B cell (primary cell): ENCODE measurements around the gene CCDC187.

Experiments used
- EZH2 ChIP-seq: IDR thresholded peaks from 2 replicates; pipeline ENCODE4 v1.6.1; 2012; ENCODE audit warnings: borderline replicate concordance, low read depth, mild to moderate bottlenecking, moderate library complexity, low read length; ENCODE audit not compliant: insufficient read depth, poor library complexity, severe bottlenecking
- TF ChIP-seq, protein P1 (sequence below): fragments of 200-600 bp; IDR thresholded peaks from one replicate; pipeline ENCODE4 v1.8.0; 2022; ENCODE audit warnings: antibody characterized with exemption, mild to moderate bottlenecking

DNA sequence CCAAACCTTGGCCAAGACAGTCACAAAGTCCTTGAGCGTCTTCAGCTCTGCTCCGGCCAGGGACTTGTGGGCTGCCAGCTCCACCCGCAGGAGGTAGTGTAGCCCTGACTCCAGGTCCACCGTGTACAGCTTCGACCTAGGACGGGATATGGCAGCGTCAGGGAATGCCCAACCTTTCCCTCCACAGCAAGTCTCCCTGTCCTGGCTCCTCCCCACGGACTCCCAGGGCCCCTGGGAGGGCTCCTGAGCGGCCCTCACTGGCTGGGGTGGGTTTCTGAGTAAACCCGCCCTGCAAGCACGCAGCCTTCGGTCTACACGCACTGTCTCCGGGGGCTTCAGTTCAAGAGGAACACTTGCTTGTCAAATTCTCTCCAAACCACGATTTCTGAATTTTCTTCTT is 85.2 kb downstream of the CCDC187 start:
- TF ChIP-seq, protein P1, sequence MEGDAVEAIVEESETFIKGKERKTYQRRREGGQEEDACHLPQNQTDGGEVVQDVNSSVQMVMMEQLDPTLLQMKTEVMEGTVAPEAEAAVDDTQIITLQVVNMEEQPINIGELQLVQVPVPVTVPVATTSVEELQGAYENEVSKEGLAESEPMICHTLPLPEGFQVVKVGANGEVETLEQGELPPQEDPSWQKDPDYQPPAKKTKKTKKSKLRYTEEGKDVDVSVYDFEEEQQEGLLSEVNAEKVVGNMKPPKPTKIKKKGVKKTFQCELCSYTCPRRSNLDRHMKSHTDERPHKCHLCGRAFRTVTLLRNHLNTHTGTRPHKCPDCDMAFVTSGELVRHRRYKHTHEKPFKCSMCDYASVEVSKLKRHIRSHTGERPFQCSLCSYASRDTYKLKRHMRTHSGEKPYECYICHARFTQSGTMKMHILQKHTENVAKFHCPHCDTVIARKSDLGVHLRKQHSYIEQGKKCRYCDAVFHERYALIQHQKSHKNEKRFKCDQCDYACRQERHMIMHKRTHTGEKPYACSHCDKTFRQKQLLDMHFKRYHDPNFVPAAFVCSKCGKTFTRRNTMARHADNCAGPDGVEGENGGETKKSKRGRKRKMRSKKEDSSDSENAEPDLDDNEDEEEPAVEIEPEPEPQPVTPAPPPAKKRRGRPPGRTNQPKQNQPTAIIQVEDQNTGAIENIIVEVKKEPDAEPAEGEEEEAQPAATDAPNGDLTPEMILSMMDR = no peak
- no peak for TF ChIP-seq EZH2
